Loucy (cell line): ENCODE measurements around the gene ITPKB.

Source experiments
- H2AFZ ChIP-seq: fragments of 200-600 bp; sonication (generic); 2 replicates; pipeline ENCODE4 v1.6.0; 2016; ENCODE audit warnings: antibody characterized with exemption, mild to moderate bottlenecking, low read length, moderate library complexity
- H3F3A ChIP-seq: fragments of 200-600 bp; 2 replicates; pipeline ENCODE4 v1.6.0; 2016; ENCODE audit warnings: antibody characterized with exemption, low read depth, mild to moderate bottlenecking
- H3K27me3 ChIP-seq: fragments of 200-600 bp; sonication (generic); 2 replicates; pipeline ENCODE4 v1.6.1; 2014; ENCODE audit warnings: low read length, mild to moderate bottlenecking; ENCODE audit not compliant: insufficient read depth, poor library complexity, severe bottlenecking
- H3K36me3 ChIP-seq: fragments of 200-600 bp; sonication (generic); 2 replicates; pipeline ENCODE4 v1.6.1; 2016; ENCODE audit warnings: low read length; ENCODE audit not compliant: insufficient read depth
- H3K4me1 ChIP-seq: fragments of 200-600 bp; sonication (generic); 2 replicates; pipeline ENCODE4 v1.5.1; 2014; ENCODE audit warnings: low read length, mild to moderate bottlenecking; ENCODE audit not compliant: insufficient read depth, poor library complexity, severe bottlenecking
- H3K4me2 ChIP-seq: fragments of 200-600 bp; sonication (generic); 2 replicates; pipeline ENCODE4 v1.6.0; 2014; ENCODE audit warnings: antibody characterized with exemption, low read length, low read depth, mild to moderate bottlenecking; ENCODE audit not compliant: poor library complexity, severe bottlenecking
- H3K4me3 ChIP-seq: fragments of 200-600 bp; sonication (generic); 2 replicates; pipeline ENCODE4 v1.5.1; 2014; ENCODE audit warnings: low read length, mild to moderate bottlenecking, mixed read lengths; ENCODE audit not compliant: poor library complexity, severe bottlenecking
- H3K79me2 ChIP-seq: fragments of 200-600 bp; sonication (generic); 2 replicates; pipeline ENCODE4 v1.6.1; 2014; ENCODE audit warnings: low read length; ENCODE audit not compliant: insufficient read depth
- H3K9ac ChIP-seq: fragments of 200-600 bp; sonication (generic); 2 replicates; pipeline ENCODE4 v1.6.0; 2014; ENCODE audit warnings: mild to moderate bottlenecking, low read depth, low read length, moderate library complexity; ENCODE audit not compliant: poor library complexity, severe bottlenecking
- H3K9me2 ChIP-seq: fragments of 200-600 bp; sonication (generic); replicated peaks from 2 replicates; pipeline ENCODE4 v1.6.1; 2016; ENCODE audit warnings: low read depth, low read length, mixed read lengths
- H3K9me3 ChIP-seq: fragments of 200-600 bp; sonication (generic); 2 replicates; pipeline ENCODE4 v1.6.1; 2014; ENCODE audit warnings: mild to moderate bottlenecking, antibody characterized with exemption, low read length, low read depth; ENCODE audit not compliant: insufficient read depth
- H4K20me1 ChIP-seq: fragments of 200-600 bp; sonication (generic); 2 replicates; pipeline ENCODE4 v1.6.0; 2014; ENCODE audit warnings: antibody characterized with exemption, low read length, mild to moderate bottlenecking; ENCODE audit not compliant: insufficient read depth, poor library complexity, severe bottlenecking
- CTCF ChIP-seq: fragments of 200-600 bp; sonication (generic); conservative IDR thresholded peaks from 2 replicates; pipeline ENCODE4 v1.5.1; 2014; ENCODE audit warnings: mild to moderate bottlenecking, antibody characterized with exemption, low read length
- EZH2phosphoT487 ChIP-seq: fragments of 200-600 bp; IDR thresholded peaks from 2 replicates; pipeline ENCODE4 v1.6.1; 2018; ENCODE audit warnings: antibody characterized with exemption, mild to moderate bottlenecking, moderate library complexity, borderline replicate concordance

Gene ITPKB

DNA sequence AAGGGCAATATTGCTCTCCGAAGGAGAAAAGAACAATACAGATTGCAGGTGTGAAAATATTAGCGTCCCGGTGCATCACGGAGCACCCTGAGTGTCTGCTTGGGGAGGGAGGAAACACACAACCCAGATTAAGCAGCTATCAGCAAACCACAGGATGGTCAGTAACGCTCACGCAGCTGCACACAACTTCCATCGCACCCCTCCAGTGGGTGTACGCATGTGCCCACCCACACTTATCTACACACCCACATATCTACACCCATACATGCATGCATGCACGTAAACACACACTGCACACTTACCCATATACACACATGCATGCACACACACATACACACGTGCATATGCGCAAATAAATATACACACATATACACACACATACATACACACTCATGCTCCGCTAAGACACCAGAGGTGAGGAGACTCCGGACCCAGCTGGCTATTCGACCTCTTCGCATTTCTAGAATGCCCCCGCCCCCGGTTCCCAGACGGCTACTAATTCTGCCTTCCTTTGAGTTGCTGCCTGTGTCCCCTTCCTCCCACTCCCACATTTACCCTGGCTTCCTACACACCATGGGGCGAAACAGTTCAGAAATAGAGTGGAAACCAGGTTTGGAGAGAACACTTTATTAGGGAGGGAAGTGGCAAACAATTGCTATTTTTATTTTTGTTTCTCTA lies 26.2 kb downstream of the ITPKB start:
- Histone ChIP-seq H3K4me2 (peak overlapping the region; percentile 95), H3K9ac (peak overlapping the region; percentile 85), H4K20me1 (peaks cover 13% of the 10 kb centered on the region), H3K4me1 (peaks cover 81% of the 10 kb centered on the region), H3K9me2 (no peaks in the 10 kb centered on the region), H3K27me3 (no peaks in the 10 kb centered on the region), H3F3A (peaks cover 11% of the 10 kb centered on the region), H3K4me3 (peak overlapping the region; percentile 70), H3K79me2 (peaks cover 96% of the 10 kb centered on the region), H3K36me3 (peaks cover 12% of the 10 kb centered on the region; the same call in 1 of the 2 replicates), H2AFZ (no peak overlapping the region), H3K9me3 (no peaks in the 10 kb centered on the region)
- TF ChIP-seq EZH2phosphoT487 (no peak), CTCF (no peak)

- H3K9ac ChIP-seq: peak overlapping the region; percentile 85
- peaks cover 95% of the 10 kb centered on the region for H3K79me2 ChIP-seq
- no peaks in the 10 kb centered on the region for H3K27me3 ChIP-seq
- H3K9me2 ChIP-seq: no peaks in the 10 kb centered on the region
- H3K4me1 ChIP-seq: peaks cover 74% of the 10 kb centered on the region
- no peak overlapping the region for H2AFZ ChIP-seq
- TF ChIP-seq CTCF (no peak), EZH2phosphoT487 (no peak)
- no peaks in the 10 kb centered on the region for H3K9me3 ChIP-seq
- H4K20me1 ChIP-seq: peaks cover 7% of the 10 kb centered on the region
- H3F3A ChIP-seq: peaks cover 11% of the 10 kb centered on the region
- H3K36me3 ChIP-seq: peaks cover 12% of the 10 kb centered on the region; the same call in 1 of the 2 replicates
- peak overlapping the region; percentile 95 for H3K4me2 ChIP-seq
- H3K4me3 ChIP-seq: peak overlapping the region; percentile 70
These were observed 26.9 kb downstream of the ITPKB start for GRCh38 chr1:226711976-226712741.

DNA sequence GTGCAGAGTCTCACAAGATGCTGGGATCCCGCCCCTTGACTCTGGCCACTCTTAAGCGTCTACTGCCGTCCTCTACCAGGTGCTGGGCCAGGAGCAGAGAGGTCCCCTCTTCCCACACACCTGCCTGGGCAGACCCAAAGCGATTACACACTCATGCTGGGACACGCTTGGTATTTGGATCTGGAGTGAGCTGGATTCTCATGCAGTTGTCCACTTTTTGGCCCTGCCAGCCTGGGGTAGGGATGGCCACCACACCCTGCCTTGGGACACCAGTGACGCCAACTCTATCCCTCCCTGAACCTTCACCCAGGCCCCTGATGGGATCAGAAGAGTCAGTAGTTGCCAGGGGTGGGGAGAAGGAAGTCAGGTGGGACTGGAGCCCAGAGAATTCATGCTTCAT lies 28.6 kb downstream of the ITPKB start:
- Histone ChIP-seq H3K9me2 (no peaks in the 10 kb centered on the region), H3K27me3 (no peaks in the 10 kb centered on the region), H2AFZ (no peak overlapping the region), H3K4me3 (peak overlapping the region; percentile 70), H3K4me2 (peak overlapping the region; percentile 95), H3K9me3 (no peaks in the 10 kb centered on the region), H3F3A (peaks cover 11% of the 10 kb centered on the region), H3K4me1 (peaks cover 71% of the 10 kb centered on the region), H3K36me3 (peaks cover 21% of the 10 kb centered on the region; the same call in 1 of the 2 replicates), H3K9ac (peak overlapping the region; percentile 85), H4K20me1 (peaks cover 5% of the 10 kb centered on the region), H3K79me2 (peaks cover 92% of the 10 kb centered on the region)
- TF ChIP-seq CTCF (no peak), EZH2phosphoT487 (no peak)
